ENCODE data around the gene HTN1.
"Not testable (repeated sequence)": the region's sequence is repeated elsewhere in the genome, so short reads cannot be mapped to it uniquely, and the experiment has no call there.

HTN1 gene

GRCh38 chr4:70050138-70050537 is at the start of gene HTN1:
Gene HTN1, plus strand, starts transcription at chr4:70050438. Its CDS starts 2,639 bp downstream, at chr4:70053077.
- in situ Hi-C loops (cut with MboI; ENCODE audit: low sequenced_read_pairs): not testable (repeated sequence)

DNA sequence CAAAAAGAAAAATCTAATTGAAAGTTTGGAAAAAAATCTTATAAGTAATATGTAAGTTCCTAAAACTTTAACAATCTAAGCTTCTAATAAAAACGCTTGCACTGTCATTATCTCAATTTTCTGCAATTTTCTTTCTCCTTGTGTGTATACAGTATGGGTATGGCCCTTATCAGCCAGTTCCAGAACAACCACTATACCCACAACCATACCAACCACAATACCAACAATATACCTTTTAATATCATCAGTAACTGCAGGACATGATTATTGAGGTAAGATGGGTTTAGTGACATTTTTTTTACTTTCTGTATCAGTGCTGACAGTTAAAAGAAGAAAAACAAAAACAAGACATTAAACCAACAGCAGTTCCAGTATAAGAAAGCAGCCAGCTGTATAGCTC is 49.5 kb upstream of the HTN1 start:
- in situ Hi-C loops (cut with MboI; ENCODE audit: low sequenced_read_pairs): no loop called here

DNA sequence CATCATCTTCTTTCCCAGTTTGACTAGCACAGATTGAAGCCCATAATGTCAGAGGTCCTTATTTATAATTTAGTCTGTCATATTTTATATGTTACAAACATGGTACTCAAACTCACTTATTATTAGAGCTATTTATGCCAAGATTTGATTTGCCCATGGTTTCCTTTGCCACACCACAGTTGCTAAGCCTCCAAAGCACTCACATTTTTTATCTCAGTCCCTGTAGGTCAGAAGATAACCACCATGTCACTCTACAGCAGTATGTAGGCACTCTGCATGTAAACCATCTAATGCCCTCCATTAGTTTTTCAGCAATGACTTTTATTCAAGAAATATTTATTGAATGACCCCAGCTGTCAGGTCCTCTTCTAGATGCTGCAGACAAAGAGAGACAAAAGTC is 47.7 kb upstream of the HTN1 start:
- in situ Hi-C loops (cut with MboI; ENCODE audit: low sequenced_read_pairs): no loop called here

GRCh38 chr4:70008771-70009170 is 41.5 kb upstream of the HTN1 start:
- in situ Hi-C loops (cut with MboI; ENCODE audit: low sequenced_read_pairs): no loop called here

DNA sequence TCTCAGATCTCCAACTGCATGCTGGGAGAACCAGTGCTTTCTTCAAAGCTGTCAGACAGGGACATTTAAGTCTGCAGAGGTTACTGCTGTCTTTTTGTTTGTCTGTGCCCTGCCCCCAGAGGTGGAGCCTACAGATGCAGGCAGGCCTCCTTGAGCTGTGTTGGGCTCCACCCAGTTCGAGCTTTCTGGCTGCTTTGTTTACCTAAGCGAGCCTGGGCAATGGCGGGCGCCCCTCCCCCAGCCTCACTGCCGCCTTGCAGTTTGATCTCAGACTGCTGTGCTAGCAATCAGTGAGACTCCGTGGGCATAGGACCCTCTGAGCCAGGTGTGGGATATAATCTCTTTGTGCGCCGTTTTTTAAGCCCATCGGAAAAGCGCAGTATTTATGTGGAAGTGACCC is 31.2 kb upstream of the HTN1 start:
- in situ Hi-C loops (cut with MboI; ENCODE audit: low sequenced_read_pairs): not testable (repeated sequence)

GRCh38 chr4:70023218-70023617 is 27.0 kb upstream of the HTN1 start:
- in situ Hi-C loops (cut with MboI; ENCODE audit: low sequenced_read_pairs): no loop called here

DNA sequence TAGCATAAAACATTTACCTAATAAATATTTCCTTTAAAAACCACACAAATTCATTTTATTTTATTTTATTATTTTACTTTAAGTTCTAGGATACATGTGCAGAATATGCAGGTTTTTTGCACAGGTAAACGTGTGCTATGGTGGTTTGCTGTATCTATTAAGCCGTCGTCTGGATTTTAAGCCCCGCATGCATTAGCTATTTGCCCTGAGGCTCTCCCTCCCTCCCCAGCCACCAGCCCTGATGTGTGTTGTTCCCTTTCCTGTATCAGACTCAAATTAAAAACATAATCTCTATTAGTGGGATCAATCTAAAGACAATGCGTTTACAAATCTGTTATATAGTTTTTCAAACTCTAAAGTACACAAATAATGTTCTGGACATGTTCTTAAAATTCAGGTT is 23.2 kb upstream of the HTN1 start:
- in situ Hi-C loops (cut with MboI; ENCODE audit: low sequenced_read_pairs): no loop called here

DNA sequence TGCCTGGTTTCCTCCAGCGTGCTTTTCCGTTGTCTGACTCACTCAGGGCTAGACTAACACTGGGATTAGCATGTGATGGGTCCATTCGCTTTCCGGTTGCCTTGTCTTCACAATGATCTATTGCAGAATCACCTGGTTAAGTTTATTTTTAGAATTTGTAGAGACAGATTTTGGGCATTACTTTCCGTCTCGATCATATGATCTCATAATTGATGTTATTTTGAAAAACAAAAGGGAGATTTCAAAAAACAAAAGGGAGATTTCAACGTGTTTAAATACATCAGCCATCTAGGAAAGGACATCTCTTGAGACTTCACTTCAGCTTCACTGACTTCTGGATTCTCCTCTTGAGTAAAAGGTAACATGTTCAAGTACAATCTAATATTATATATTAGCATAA is 22.1 kb upstream of the HTN1 start, which contains the start of gene HTN3:
TSS of gene HTN3 (plus strand) at position 301 of the 400 bp plus-strand sequence. CDS start 2,282 bp downstream, outside the sequence.
- in situ Hi-C loops (cut with MboI; ENCODE audit: low sequenced_read_pairs): not testable (repeated sequence)

DNA sequence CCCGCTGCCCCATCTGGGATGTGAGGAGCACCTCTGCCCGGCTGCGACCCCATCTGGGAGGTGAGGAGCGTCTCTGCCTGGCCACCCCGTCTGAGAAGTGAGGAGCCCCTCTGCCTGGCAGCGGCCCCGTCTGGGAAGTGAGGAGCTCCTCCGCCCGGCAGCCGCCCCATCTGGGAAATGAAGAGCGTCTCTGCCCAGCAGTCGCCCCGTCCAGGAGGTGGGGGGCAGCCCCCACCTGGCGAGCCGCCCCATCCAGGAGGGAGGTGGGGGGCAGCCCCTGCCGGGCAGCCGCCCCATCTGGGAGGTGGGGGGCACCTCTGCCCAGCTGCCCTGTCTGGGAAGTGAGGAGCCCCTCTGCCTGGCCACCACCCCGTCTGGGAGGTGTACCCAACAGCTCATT is 12.7 kb upstream of the HTN1 start:
- in situ Hi-C loops (cut with MboI; ENCODE audit: low sequenced_read_pairs): not testable (repeated sequence)

GRCh38 chr4:70039928-70040327 is 10.3 kb upstream of the HTN1 start:
- in situ Hi-C loops (cut with MboI; ENCODE audit: low sequenced_read_pairs): not testable (repeated sequence)

DNA sequence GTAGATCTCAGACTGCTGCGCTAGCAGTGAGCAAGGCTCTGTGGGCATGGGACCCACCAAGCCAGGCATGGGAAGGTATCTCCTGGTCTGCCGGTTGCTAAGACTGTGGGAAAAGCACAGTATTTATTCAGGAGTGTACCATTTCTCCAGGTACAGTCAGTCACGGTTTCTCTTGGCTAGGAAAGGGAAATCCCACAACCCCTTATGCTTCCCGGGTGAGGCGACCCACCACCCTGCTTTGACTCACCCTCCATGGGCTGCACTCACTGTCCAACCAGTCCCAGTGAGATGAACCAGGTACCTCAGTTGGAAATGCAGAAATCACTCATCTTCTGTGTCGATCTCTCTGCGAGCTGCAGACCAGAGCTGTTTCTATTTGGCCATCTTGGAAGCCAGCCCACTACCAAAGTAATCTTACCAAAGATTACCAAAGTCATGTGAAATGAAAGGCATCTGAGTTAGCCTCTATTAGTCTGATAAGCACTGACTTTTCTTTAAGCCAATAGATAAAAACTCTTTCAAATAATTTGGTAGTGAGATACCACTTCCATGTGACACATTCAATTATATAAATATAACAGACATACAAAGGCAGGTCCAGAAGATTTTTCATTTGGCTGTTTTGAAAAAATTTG is 8.5 kb upstream of the HTN1 start:
- in situ Hi-C loops (cut with MboI; ENCODE audit: low sequenced_read_pairs): no loop called here

GRCh38 chr4:70056534-70056933 is 6.3 kb downstream of the HTN1 start:
- in situ Hi-C loops (cut with MboI; ENCODE audit: low sequenced_read_pairs): not testable (repeated sequence)

- in situ Hi-C loops (cut with MboI; ENCODE audit: low sequenced_read_pairs): no loop called here
These were observed 7.4 kb downstream of the HTN1 start for GRCh38 chr4:70057651-70058050.

GRCh38 chr4:70059149-70059548 is 8.9 kb downstream of the HTN1 start:
- in situ Hi-C loops (cut with MboI; ENCODE audit: low sequenced_read_pairs): no loop called here

- in situ Hi-C loops (cut with MboI; ENCODE audit: low sequenced_read_pairs): no loop called here
These were observed 11.8 kb downstream of the HTN1 start for GRCh38 chr4:70062000-70062399.

DNA sequence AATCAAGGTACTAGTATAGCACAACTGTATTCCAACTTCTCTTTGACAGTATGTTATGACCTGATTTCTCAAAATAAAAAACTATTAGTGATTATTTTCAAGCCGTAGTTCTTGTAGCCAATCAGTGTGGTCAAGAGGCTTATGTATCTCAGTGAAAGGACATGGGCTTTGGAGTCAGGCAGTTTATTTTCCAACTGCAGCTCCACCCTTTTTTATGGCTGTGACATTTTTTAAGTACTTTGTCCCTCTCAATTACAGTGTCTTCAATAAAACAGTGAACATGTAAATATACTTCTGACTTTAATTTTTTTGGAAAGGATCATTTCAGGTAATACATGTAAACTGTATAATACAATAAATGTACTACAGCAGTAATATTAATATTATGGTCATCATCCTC is 30.0 kb downstream of the HTN1 start:
- in situ Hi-C loops (cut with MboI; ENCODE audit: low sequenced_read_pairs): no loop called here

- in situ Hi-C loops (cut with MboI; ENCODE audit: low sequenced_read_pairs): no loop called here
These were observed 49.0 kb downstream of the HTN1 start for GRCh38 chr4:70099206-70099605.
